Measurements from ENCODE around the gene TRIM60. TPM values are rescaled to one million over a fixed set of nuclear protein-coding genes. Genes with fewer than 3 reads are reported as not detected.
"Not testable (repeated sequence)": the region's sequence is repeated elsewhere in the genome, so short reads cannot be mapped to it uniquely, and the experiment has no call there.

Gene TRIM60
- total RNA-seq, 3 donors from 2014 or later: not detected

DNA sequence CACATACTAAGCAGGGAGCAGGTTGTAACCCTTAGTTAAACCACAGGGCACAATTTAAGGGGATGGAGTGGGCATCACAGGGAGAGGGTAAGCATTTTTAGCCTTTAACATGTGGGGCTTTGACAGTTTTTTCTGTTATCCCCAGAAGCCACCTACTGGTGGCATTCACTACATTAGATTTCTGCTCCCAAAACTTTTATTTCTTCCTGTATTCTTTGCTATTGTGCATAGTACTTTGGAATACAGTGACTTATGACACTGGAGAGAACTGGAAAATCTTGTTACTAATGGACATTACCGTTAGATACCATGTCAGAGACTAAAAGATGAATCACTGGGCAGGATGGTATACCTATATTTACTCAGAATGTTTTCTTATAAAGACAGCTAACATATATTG lies 29.1 kb downstream of the TRIM60 start:
- H3K9me3 ChIP-seq: no peaks in the 10 kb centered on the region
- intact Hi-C loops (cut with DNase I, micrococcal nuclease): no loop called here

GRCh38 chr4:165070560-165070959 lies 38.8 kb downstream of the TRIM60 start:
- ATAC-seq (no peak), DNase-seq (no peak)
- TF ChIP-seq, protein P1, sequence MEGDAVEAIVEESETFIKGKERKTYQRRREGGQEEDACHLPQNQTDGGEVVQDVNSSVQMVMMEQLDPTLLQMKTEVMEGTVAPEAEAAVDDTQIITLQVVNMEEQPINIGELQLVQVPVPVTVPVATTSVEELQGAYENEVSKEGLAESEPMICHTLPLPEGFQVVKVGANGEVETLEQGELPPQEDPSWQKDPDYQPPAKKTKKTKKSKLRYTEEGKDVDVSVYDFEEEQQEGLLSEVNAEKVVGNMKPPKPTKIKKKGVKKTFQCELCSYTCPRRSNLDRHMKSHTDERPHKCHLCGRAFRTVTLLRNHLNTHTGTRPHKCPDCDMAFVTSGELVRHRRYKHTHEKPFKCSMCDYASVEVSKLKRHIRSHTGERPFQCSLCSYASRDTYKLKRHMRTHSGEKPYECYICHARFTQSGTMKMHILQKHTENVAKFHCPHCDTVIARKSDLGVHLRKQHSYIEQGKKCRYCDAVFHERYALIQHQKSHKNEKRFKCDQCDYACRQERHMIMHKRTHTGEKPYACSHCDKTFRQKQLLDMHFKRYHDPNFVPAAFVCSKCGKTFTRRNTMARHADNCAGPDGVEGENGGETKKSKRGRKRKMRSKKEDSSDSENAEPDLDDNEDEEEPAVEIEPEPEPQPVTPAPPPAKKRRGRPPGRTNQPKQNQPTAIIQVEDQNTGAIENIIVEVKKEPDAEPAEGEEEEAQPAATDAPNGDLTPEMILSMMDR (IDR thresholded peaks at IDR 0.05): no peak
- H3K4me1 ChIP-seq (ENCODE audit: low read depth): no peaks in the 10 kb centered on the region
- no peaks in the 10 kb centered on the region for H3K36me3 ChIP-seq (ENCODE audit: low read depth)
- no peak overlapping the region for H3K4me3 ChIP-seq
- intact Hi-C loops (cut with DNase I, micrococcal nuclease): no loop called here
- H3K9me3 ChIP-seq: no peaks in the 10 kb centered on the region

More for the DNA sequence above, 29.1 kb downstream of the TRIM60 start:
- DNase-seq (no peak), ATAC-seq (no peak)
- Histone ChIP-seq H3K4me3 (no peak overlapping the region), H3K4me1 (ENCODE audit: low read depth) (no peaks in the 10 kb centered on the region), H3K36me3 (ENCODE audit: low read depth) (no peaks in the 10 kb centered on the region)
- TF ChIP-seq, protein P1 (IDR thresholded peaks at IDR 0.05): no peak

DNA sequence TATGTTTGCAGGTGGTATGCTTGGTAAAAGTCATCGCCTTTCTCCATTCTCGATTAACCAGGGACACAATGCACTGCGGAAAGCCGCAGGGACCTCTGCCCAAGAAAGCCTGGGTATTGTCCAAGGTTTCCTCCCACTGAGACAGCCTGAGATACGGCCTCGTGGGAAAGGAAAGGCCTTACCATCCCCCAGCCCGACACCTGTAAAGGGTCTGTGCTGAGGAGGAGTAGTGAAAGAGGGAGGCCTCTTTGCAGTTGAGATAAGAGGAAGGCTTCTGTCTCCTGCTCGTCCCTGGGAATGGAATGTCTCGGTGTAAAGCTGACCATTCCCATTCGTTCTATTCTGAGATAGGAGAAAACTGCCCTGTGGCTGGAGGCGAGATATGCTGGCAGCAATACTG lies 41.5 kb downstream of the TRIM60 start:
- ATAC-seq; intact Hi-C loops (cut with DNase I, micrococcal nuclease); DNase-seq; H3K9me3 ChIP-seq; H3K4me1 ChIP-seq (ENCODE audit: low read depth); H3K36me3 ChIP-seq (ENCODE audit: low read depth); H3K4me3 ChIP-seq: not testable (repeated sequence)

- H3K4me3 ChIP-seq: no peak overlapping the region
- H3K9me3 ChIP-seq: no peaks in the 10 kb centered on the region
- H3K36me3 ChIP-seq (ENCODE audit: low read depth): no peaks in the 10 kb centered on the region
- DNase-seq: peak in 2 of 3 donors; percentile 25 to 41
- intact Hi-C loops (cut with DNase I, micrococcal nuclease): no loop called here
- TF ChIP-seq, protein P1 (IDR thresholded peaks at IDR 0.05): no peak
- peak; percentile 91 for ATAC-seq
- peaks cover 6% of the 10 kb centered on the region for H3K4me1 ChIP-seq (ENCODE audit: low read depth)
These were observed 45.3 kb downstream of the TRIM60 start for GRCh38 chr4:165077034-165077578.

DNA sequence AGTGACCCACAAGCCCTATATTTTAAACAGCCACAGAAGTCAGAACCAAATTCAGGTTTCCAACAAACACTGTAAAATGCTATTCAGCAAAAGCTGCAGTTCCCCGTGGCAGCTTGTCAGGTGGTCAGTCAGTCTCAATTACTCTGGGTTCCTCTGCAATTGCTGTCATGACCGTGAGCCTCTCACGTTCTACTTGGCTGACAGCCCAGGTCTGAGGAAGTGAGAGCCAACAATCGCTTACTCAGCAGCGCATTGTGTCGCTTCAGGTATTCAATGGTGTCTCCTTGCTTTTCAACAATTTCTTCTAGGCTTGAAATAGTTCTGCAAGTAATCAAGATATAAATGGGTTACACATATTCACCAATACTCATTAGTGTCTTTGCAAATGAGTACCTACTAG lies 47.7 kb downstream of the TRIM60 start:
- peak; percentile 54 to 83 (median 72) for DNase-seq
- Histone ChIP-seq H3K36me3 (ENCODE audit: low read depth) (no peaks in the 10 kb centered on the region), H3K9me3 (no peaks in the 10 kb centered on the region), H3K4me1 (ENCODE audit: low read depth) (peaks cover 6% of the 10 kb centered on the region), H3K4me3 (no peak overlapping the region)
- intact Hi-C loops (cut with DNase I, micrococcal nuclease): no loop called here
- ATAC-seq: peak; percentile 83
- TF ChIP-seq, protein P1 (IDR thresholded peaks at IDR 0.05): no peak

- DNase-seq; H3K4me1 ChIP-seq (ENCODE audit: low read depth); H3K4me3 ChIP-seq; intact Hi-C loops (cut with DNase I, micrococcal nuclease); H3K9me3 ChIP-seq; ATAC-seq; H3K36me3 ChIP-seq (ENCODE audit: low read depth): not testable (repeated sequence)
These were observed 53.0 kb downstream of the TRIM60 start for GRCh38 chr4:165084787-165085186.

DNA sequence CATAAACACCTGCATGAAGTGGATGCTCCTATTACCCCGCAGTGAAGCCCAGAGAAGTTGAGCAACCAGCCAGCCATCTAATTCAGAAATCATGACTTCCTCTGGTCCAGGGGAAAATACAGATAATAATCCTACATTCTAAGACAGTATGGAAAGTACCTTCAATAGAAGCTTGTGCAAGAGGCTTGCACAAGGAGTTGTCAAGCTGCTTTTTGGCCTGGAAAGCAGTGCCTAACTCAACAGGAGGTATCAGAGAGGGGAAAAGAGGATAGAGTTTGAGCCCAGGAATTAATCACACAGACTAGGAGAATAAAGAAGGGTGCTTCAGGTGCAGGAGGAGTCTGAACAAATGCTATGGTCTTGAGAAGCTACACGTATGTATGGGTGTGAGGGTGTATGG lies 54.1 kb downstream of the TRIM60 start:
- Histone ChIP-seq H3K4me1 (ENCODE audit: low read depth) (no peaks in the 10 kb centered on the region), H3K9me3 (no peaks in the 10 kb centered on the region), H3K36me3 (ENCODE audit: low read depth) (no peaks in the 10 kb centered on the region), H3K4me3 (no peak overlapping the region)
- ATAC-seq: no peak
- intact Hi-C loops (cut with DNase I, micrococcal nuclease): no loop called here
- TF ChIP-seq, protein P1 (IDR thresholded peaks at IDR 0.05): no peak
- no peak for DNase-seq
